Measurements from ENCODE around the gene TTLL3. TPM values are rescaled to one million over a fixed set of nuclear protein-coding genes. Genes with fewer than 3 reads are reported as not detected.

TTLL3 gene
- polyA plus RNA-seq, 3 donors = 1.1 to 196 (median 1.8) TPM

GRCh38 chr3:9866639-9867038, 56.6 kb downstream of the TTLL3 start:
- H3K27me3 ChIP-seq (ENCODE audit: control insufficient read depth in 2 of 2, insufficient read depth in 2 of 2, low read length in 2 of 2) = no peaks in the 10 kb centered on the region
- H3K4me3 ChIP-seq (replicated peaks in 1 of 3; ENCODE audit: low read depth in 2 of 3, low read length in 3 of 3) = no peak overlapping the region
- no peak for DNase-seq
- H3K4me1 Mint-ChIP-seq = peaks cover 27% of the 10 kb centered on the region
- H3K79me2 ChIP-seq (ENCODE audit: insufficient read depth, low read length) = no peaks in the 10 kb centered on the region
- peaks cover 30 to 33% of the 10 kb centered on the region in 2 donors for H3K4me1 ChIP-seq (ENCODE audit: control insufficient read depth in 1 of 2, insufficient read depth in 2 of 2, low read length in 2 of 2)
- WGBS (ENCODE audit: insufficient coverage) = 100% methylated on average over 5 of the region's 8 CpGs
- H3K9me3 ChIP-seq (replicated peaks in 1 of 2; ENCODE audit: control insufficient read depth in 1 of 2, insufficient read depth in 1 of 2, low read length in 2 of 2) = no peaks in the 10 kb centered on the region
- no peak overlapping the region for H3K4me3 Mint-ChIP-seq
- no peak overlapping the region for H3K9ac ChIP-seq (ENCODE audit: insufficient read depth, low read length, poor library complexity, severe bottlenecking)
- intact Hi-C loops (cut with micrococcal nuclease) = no loop called here
- H3K9me3 Mint-ChIP-seq = no peaks in the 10 kb centered on the region
- no peak overlapping the region for H2AFZ ChIP-seq (ENCODE audit: insufficient read depth, low read depth, low read length, poor library complexity, severe bottlenecking)
- TF ChIP-seq CTCF (IDR thresholded peaks at IDR 0.05) = no peak
- no peaks in the 10 kb centered on the region for H4K20me1 ChIP-seq (ENCODE audit: insufficient read depth, low read length)
- no peak overlapping the region for H3K4me2 ChIP-seq (replicated peaks; ENCODE audit: extremely low read depth, low read length, poor library complexity, severe bottlenecking)
- H3K27ac Mint-ChIP-seq = no peak overlapping the region
- H3K27me3 Mint-ChIP-seq (ENCODE audit: low read depth in 3 of 3) = peaks cover 2 to 9% (median 6%) of the 10 kb centered on the region in 3 donors
- no peaks in the 10 kb centered on the region for H3K36me3 ChIP-seq (replicated peaks in 1 of 2; ENCODE audit: control insufficient read depth in 1 of 2, insufficient read depth in 2 of 2, low read length in 2 of 2)
- H3K36me3 Mint-ChIP-seq = no peaks in the 10 kb centered on the region
- H3K27ac ChIP-seq (ENCODE audit: low read depth in 1 of 2, low read length in 2 of 2) = no peak overlapping the region

GRCh38 chr3:9867106-9867505, 57.0 kb downstream of the TTLL3 start:
- Mint-ChIP-seq H3K4me3 (no peak overlapping the region), H3K36me3 (no peaks in the 10 kb centered on the region), H3K27me3 (ENCODE audit: low read depth in 3 of 3) (peaks cover 0 to 6% (median 5%) of the 10 kb centered on the region in 3 donors), H3K27ac (no peak overlapping the region), H3K9me3 (no peaks in the 10 kb centered on the region), H3K4me1 (peaks cover 26% of the 10 kb centered on the region)
- Histone ChIP-seq H3K4me3 (replicated peaks in 1 of 3; ENCODE audit: low read depth in 2 of 3, low read length in 3 of 3) (no peak overlapping the region), H3K4me2 (replicated peaks; ENCODE audit: extremely low read depth, low read length, poor library complexity, severe bottlenecking) (no peak overlapping the region), H3K9ac (ENCODE audit: insufficient read depth, low read length, poor library complexity, severe bottlenecking) (no peak overlapping the region), H3K9me3 (replicated peaks in 1 of 2; ENCODE audit: control insufficient read depth in 1 of 2, insufficient read depth in 1 of 2, low read length in 2 of 2) (no peaks in the 10 kb centered on the region), H4K20me1 (ENCODE audit: insufficient read depth, low read length) (no peaks in the 10 kb centered on the region), H3K27me3 (ENCODE audit: control insufficient read depth in 2 of 2, insufficient read depth in 2 of 2, low read length in 2 of 2) (no peaks in the 10 kb centered on the region), H3K36me3 (replicated peaks in 1 of 2; ENCODE audit: control insufficient read depth in 1 of 2, insufficient read depth in 2 of 2, low read length in 2 of 2) (no peaks in the 10 kb centered on the region), H3K4me1 (ENCODE audit: control insufficient read depth in 1 of 2, insufficient read depth in 2 of 2, low read length in 2 of 2) (peaks cover 29 to 32% of the 10 kb centered on the region in 2 donors), H2AFZ (ENCODE audit: insufficient read depth, low read depth, low read length, poor library complexity, severe bottlenecking) (no peak overlapping the region), H3K27ac (ENCODE audit: low read depth in 1 of 2, low read length in 2 of 2) (no peak overlapping the region), H3K79me2 (ENCODE audit: insufficient read depth, low read length) (no peaks in the 10 kb centered on the region)
- intact Hi-C loops (cut with micrococcal nuclease) = no loop called here
- WGBS (ENCODE audit: insufficient coverage) = 85% methylated on average over 10 of the region's 12 CpGs
- no peak for DNase-seq
- TF ChIP-seq CTCF (IDR thresholded peaks at IDR 0.05) = no peak

Data from CD14-positive monocyte (primary cell).